NT2/D1 (cell line): ENCODE measurements around the gene DEFB131B.
"Not testable (repeated sequence)": the region's sequence is repeated elsewhere in the genome, so short reads cannot be mapped to it uniquely, and the experiment has no call there.

Experiments
- DNase-seq: peaks from one replicate; pipeline ENCODE4 v3.0.0-alpha.2; 2011; ENCODE audit warnings: low read depth, low spot score
- H3K27me3 ChIP-seq: 2 replicates; pipeline ENCODE4 v1.6.0; 2011; ENCODE audit warnings: mild to moderate bottlenecking; ENCODE audit not compliant: insufficient read length, insufficient read depth
- H3K36me3 ChIP-seq: 2 replicates; pipeline ENCODE4 v1.6.1; 2011; ENCODE audit warnings: mild to moderate bottlenecking, low read length, mixed read lengths; ENCODE audit not compliant: insufficient read depth, insufficient read length
- H3K4me1 ChIP-seq: 2 replicates; pipeline ENCODE4 v1.5.1; 2011; ENCODE audit not compliant: insufficient read depth, insufficient read length
- H3K4me3 ChIP-seq: 2 replicates; pipeline ENCODE4 v1.5.1; 2011; ENCODE audit warnings: low read depth; ENCODE audit not compliant: insufficient read length
- H3K9ac ChIP-seq: 2 replicates; pipeline ENCODE4 v1.6.0; 2011; ENCODE audit warnings: low read depth; ENCODE audit not compliant: insufficient read length
- H3K9me3 ChIP-seq: 2 replicates; pipeline ENCODE4 v1.5.1; 2011; ENCODE audit warnings: mild to moderate bottlenecking, low read length; ENCODE audit not compliant: insufficient read depth
- SUZ12 ChIP-seq: IDR thresholded peaks from 2 replicates; pipeline ENCODE4 v1.6.1; 2011; ENCODE audit not compliant: insufficient read length, insufficient read depth; ENCODE audit errors: extremely low read depth
- YY1 ChIP-seq: IDR thresholded peaks from 2 replicates; pipeline ENCODE4 v1.6.1; 2011; ENCODE audit not compliant: insufficient read length, insufficient read depth
- ZNF274 ChIP-seq: IDR thresholded peaks from 2 replicates; pipeline ENCODE4 v1.6.1; 2011; ENCODE audit warnings: mild to moderate bottlenecking, low read depth, low read length

DEFB131B gene

GRCh38 chr11:71869931-71870330, 8.3 kb upstream of the DEFB131B start:
- H3K9ac ChIP-seq, H3K9me3 ChIP-seq, DNase-seq, H3K4me3 ChIP-seq, H3K36me3 ChIP-seq, H3K27me3 ChIP-seq, H3K4me1 ChIP-seq: not testable (repeated sequence)

GRCh38 chr11:71870661-71871060, 7.6 kb upstream of the DEFB131B start:
- not testable (repeated sequence) for H3K27me3 ChIP-seq, H3K36me3 ChIP-seq, H3K9me3 ChIP-seq, H3K9ac ChIP-seq, H3K4me1 ChIP-seq, DNase-seq, H3K4me3 ChIP-seq

GRCh38 chr11:71876262-71876661, 2.0 kb upstream of the DEFB131B start:
- not testable (repeated sequence) for DNase-seq

GRCh38 chr11:71885806-71886205, 7.6 kb downstream of the DEFB131B start:
- not testable (repeated sequence) for H3K27me3 ChIP-seq, H3K9ac ChIP-seq, H3K4me1 ChIP-seq, H3K9me3 ChIP-seq, H3K36me3 ChIP-seq, H3K4me3 ChIP-seq, DNase-seq

More at GRCh38 chr11:71876262-71876661, 2.0 kb upstream of the DEFB131B start:
- H3K36me3 ChIP-seq, H3K4me1 ChIP-seq, H3K9ac ChIP-seq, H3K4me3 ChIP-seq, H3K9me3 ChIP-seq, H3K27me3 ChIP-seq: not testable (repeated sequence)

GRCh38 chr11:71888335-71889010, 10.2 kb downstream of the DEFB131B start:
- not testable (repeated sequence) for H3K9ac ChIP-seq, H3K4me1 ChIP-seq, H3K4me3 ChIP-seq, DNase-seq, H3K27me3 ChIP-seq, H3K36me3 ChIP-seq, H3K9me3 ChIP-seq

- not testable (repeated sequence) for DNase-seq, H3K27me3 ChIP-seq, H3K9me3 ChIP-seq, H3K9ac ChIP-seq, H3K36me3 ChIP-seq, H3K4me3 ChIP-seq, H3K4me1 ChIP-seq
Measured at GRCh38 chr11:71889181-71889872, 11.1 kb downstream of the DEFB131B start.

GRCh38 chr11:71895961-71896360, 17.7 kb downstream of the DEFB131B start:
- TF ChIP-seq ZNF274 (no peak), SUZ12 (no peak), YY1 (no peak)
- Histone ChIP-seq H3K36me3 (no peaks in the 10 kb centered on the region), H3K4me3 (no peak overlapping the region), H3K27me3 (no peaks in the 10 kb centered on the region), H3K4me1 (no peaks in the 10 kb centered on the region), H3K9ac (no peak overlapping the region), H3K9me3 (no peaks in the 10 kb centered on the region)
- DNase-seq, result no peak

GRCh38 chr11:71901137-71901536, 22.9 kb downstream of the DEFB131B start:
- DNase-seq, H3K4me3 ChIP-seq, H3K9ac ChIP-seq, H3K4me1 ChIP-seq, H3K27me3 ChIP-seq, H3K36me3 ChIP-seq, H3K9me3 ChIP-seq: not testable (repeated sequence)
